ENCODE results near the gene KDM2A. TPM values are rescaled to one million over a fixed set of nuclear protein-coding genes. Genes with fewer than 3 reads are reported as not detected.

Gene KDM2A
- total and polyA plus RNA-seq, 2 experiments from 2014 or later = 25.0 to 54.1 TPM

GRCh38 chr11:67111261-67111660 lies 7.8 kb upstream of the KDM2A start:
- DNase-seq (ENCODE audit: low spot score) (no peak), ATAC-seq (no peak)
- Mint-ChIP-seq H3K4me1 (peaks cover 16% of the 10 kb centered on the region), H3K27ac (no peak overlapping the region), H3K4me3 (no peak overlapping the region), H3K27me3 (ENCODE audit: insufficient read depth, low read depth, poor library complexity) (peaks cover 6% of the 10 kb centered on the region), H3K36me3 (ENCODE audit: low read depth) (no peaks in the 10 kb centered on the region), H3K9me3 (no peaks in the 10 kb centered on the region)
- 0 out of 2 replicates have a peak overlapping the region, but pooled peaks have one; percentile 28 for H2AFZ ChIP-seq
- H3K27me3 ChIP-seq (ENCODE audit: insufficient read depth) = no peaks in the 10 kb centered on the region
- no peak for TF ChIP-seq POLR2AphosphoS5 (IDR thresholded peaks at IDR 0.05; ENCODE audit: low read depth)
- TF ChIP-seq CREB1 (CRISPR knock-in tag; IDR thresholded peaks at IDR 0.05; ENCODE audit: low read depth) = no peak
- no peak for TF ChIP-seq JUNB (IDR thresholded peaks at IDR 0.05; ENCODE audit: unreplicated experiment)
- no peak for TF ChIP-seq ZNF462 (CRISPR knock-in tag; IDR thresholded peaks at IDR 0.05)
- TF ChIP-seq REST (IDR thresholded peaks at IDR 0.05; ENCODE audit: unreplicated experiment) = no peak
- no peak for TF ChIP-seq ETS1 (IDR thresholded peaks at IDR 0.05)
- TF ChIP-seq ZNF114 (CRISPR knock-in tag; IDR thresholded peaks at IDR 0.05) = no peak
- no peaks in the 10 kb centered on the region for H3K79me2 ChIP-seq (replicated peaks; ENCODE audit: insufficient read depth)
- no peaks in the 10 kb centered on the region for H3F3A ChIP-seq (replicated peaks; ENCODE audit: low read depth)
- H3K27ac ChIP-seq (ENCODE audit: low read depth) = no peak overlapping the region
- no peaks in the 10 kb centered on the region for H3K36me3 ChIP-seq (ENCODE audit: insufficient read depth)
- no peak overlapping the region for H3K4me2 ChIP-seq
- no peaks in the 10 kb centered on the region for H3K9me2 ChIP-seq (ENCODE audit: insufficient read depth)
- no peak overlapping the region for H3K4me3 ChIP-seq
- no peaks in the 10 kb centered on the region for H4K20me1 ChIP-seq (replicated peaks; ENCODE audit: insufficient read depth)
- H3K4me1 ChIP-seq (ENCODE audit: insufficient read depth) = peaks cover 4% of the 10 kb centered on the region

Data from GM23338 (cell line).